ENCODE data around the gene CTDSPL.

DNA sequence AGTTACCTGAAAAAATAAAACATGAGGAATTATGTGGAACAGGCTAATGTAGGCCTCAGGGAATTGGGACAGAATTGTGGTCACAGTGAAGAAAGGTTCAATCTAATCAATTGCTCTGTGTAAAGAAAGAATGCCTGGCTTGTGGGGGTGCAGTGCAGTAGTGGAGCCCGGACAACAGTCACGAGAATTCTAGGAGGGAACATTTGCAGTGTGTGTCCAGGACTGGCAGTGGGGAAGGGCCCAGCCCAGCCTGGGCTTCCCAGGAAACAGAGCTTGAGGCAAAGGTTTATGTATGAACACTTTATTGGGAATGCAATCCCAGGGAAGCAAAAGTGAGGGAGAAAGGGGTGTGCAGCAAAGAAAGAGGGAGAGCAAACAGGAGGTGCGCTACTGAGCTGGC lies 29.2 kb upstream of the CTDSPL start:
- no peak for TF ChIP-seq ZNF274 (IDR thresholded peaks at IDR 0.05; ENCODE audit: low read depth, low read length)
- TF ChIP-seq SUZ12 (IDR thresholded peaks at IDR 0.05; ENCODE audit: extremely low read depth, insufficient read depth, insufficient read length), result no peak
- TF ChIP-seq YY1 (IDR thresholded peaks at IDR 0.05; ENCODE audit: insufficient read depth, insufficient read length), result no peak
